Neural cell (in vitro differentiated cells): ENCODE results near the gene RUFY4.

Experiments used
- CTCF ChIP-seq: fragments of 450-650 bp; IDR thresholded peaks from 2 replicates; pipeline ENCODE4 v1.5.1; 2014; ENCODE audit warnings: antibody characterized with exemption, mild to moderate bottlenecking, moderate library complexity; ENCODE audit not compliant: poor library complexity, severe bottlenecking
- EP300 ChIP-seq: fragments of 450-650 bp; conservative IDR thresholded peaks from 2 replicates; pipeline ENCODE4 v1.6.1; 2014; ENCODE audit warnings: antibody characterized with exemption, mild to moderate bottlenecking, moderate library complexity; ENCODE audit not compliant: poor library complexity, severe bottlenecking
- EZH2 ChIP-seq: fragments of 200-600, 300-800 bp; shearing (Covaris generic), sonication (generic); IDR thresholded peaks from 2 replicates; pipeline ENCODE4 v1.6.1; 2014; ENCODE audit warnings: antibody characterized with exemption, low read length, borderline replicate concordance, mild to moderate bottlenecking; ENCODE audit not compliant: insufficient read depth, poor library complexity, severe bottlenecking
- MXI1 ChIP-seq: fragments of 450-650 bp; conservative IDR thresholded peaks from 2 replicates; pipeline ENCODE4 v1.6.1; 2014; ENCODE audit warnings: antibody characterized with exemption, mild to moderate bottlenecking; ENCODE audit not compliant: poor library complexity, severe bottlenecking
- POLR2AphosphoS5 ChIP-seq: IDR thresholded peaks from 2 replicates; pipeline ENCODE4 v1.6.1; 2012
- RAD21 ChIP-seq: fragments of 450-650 bp; conservative IDR thresholded peaks from 2 replicates; pipeline ENCODE4 v1.6.1; 2014; ENCODE audit warnings: antibody characterized with exemption, mild to moderate bottlenecking, moderate library complexity
- REST ChIP-seq: IDR thresholded peaks from 2 replicates; pipeline ENCODE4 v1.6.1; 2012; ENCODE audit warnings: borderline replicate concordance
- SMC3 ChIP-seq: fragments of 450-650 bp; conservative IDR thresholded peaks from 2 replicates; pipeline ENCODE4 v1.6.1; 2014; ENCODE audit warnings: antibody characterized with exemption, mild to moderate bottlenecking, moderate library complexity; ENCODE audit not compliant: poor library complexity
- TAF1 ChIP-seq: IDR thresholded peaks from 2 replicates; pipeline ENCODE4 v1.6.1; 2012; ENCODE audit warnings: low read depth

DNA sequence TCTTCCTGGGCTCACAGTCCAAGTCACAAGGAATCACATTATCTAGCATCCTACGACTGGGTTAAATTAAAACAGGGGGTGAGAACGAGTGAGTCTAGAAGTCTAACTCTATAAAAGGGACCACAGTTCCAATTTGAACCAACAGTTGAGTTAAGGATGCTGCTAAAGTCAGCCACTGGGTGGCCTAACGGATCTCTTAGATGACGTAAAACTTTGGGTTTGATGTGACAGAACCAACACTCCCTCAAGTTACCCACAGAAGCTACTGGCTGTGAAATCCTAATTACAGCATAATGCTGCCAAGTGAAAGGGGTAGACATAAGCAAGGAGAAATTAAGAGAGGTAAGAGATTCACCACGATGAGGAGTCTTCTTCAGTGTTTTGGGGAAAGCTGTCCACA is 32.7 kb upstream of the RUFY4 start:
- TF ChIP-seq REST (no peak), CTCF (no peak), MXI1 (no peak), EZH2 (no peak), EP300 (no peak), POLR2AphosphoS5 (no peak), RAD21 (no peak), SMC3 (no peak), TAF1 (no peak)
